GM13977 (cell line): ENCODE results near the gene CLCNKA.
"Not testable (repeated sequence)": the region's sequence is repeated elsewhere in the genome, so short reads cannot be mapped to it uniquely, and the experiment has no call there.

ENCODE experiments used
- DNase-seq: peaks from one replicate; pipeline ENCODE4 v3.0.0; 2012; ENCODE audit warnings: low spot score
- in situ Hi-C: fragments of 300-500 bp; cut with MboI; formaldehyde crosslinking; loops from one replicate; pipeline ENCODE4 v1.12.0; 2022; ENCODE audit warnings: low sequenced_read_pairs, low pct_unique_long_range_greater_than_20kb, mixed read lengths, inconsistent platforms; ENCODE audit not compliant: unreplicated experiment
- TF ChIP-seq, protein P1 (sequence below): IDR thresholded peaks from 2 replicates; pipeline ENCODE4 v1.5.1; 2012; ENCODE audit warnings: mild to moderate bottlenecking, control low read depth; ENCODE audit not compliant: insufficient read depth; ENCODE audit errors: extremely low read depth, missing control alignments

The CLCNKA gene

GRCh38 chr1:15997637-15998280, 24.1 kb upstream of the CLCNKA start:
- no peak for DNase-seq
- TF ChIP-seq, protein P1, sequence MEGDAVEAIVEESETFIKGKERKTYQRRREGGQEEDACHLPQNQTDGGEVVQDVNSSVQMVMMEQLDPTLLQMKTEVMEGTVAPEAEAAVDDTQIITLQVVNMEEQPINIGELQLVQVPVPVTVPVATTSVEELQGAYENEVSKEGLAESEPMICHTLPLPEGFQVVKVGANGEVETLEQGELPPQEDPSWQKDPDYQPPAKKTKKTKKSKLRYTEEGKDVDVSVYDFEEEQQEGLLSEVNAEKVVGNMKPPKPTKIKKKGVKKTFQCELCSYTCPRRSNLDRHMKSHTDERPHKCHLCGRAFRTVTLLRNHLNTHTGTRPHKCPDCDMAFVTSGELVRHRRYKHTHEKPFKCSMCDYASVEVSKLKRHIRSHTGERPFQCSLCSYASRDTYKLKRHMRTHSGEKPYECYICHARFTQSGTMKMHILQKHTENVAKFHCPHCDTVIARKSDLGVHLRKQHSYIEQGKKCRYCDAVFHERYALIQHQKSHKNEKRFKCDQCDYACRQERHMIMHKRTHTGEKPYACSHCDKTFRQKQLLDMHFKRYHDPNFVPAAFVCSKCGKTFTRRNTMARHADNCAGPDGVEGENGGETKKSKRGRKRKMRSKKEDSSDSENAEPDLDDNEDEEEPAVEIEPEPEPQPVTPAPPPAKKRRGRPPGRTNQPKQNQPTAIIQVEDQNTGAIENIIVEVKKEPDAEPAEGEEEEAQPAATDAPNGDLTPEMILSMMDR = no peak
- in situ Hi-C loops = loop anchor here (10.0 kb wide), 1 partner anchor 183 kb away; no protein-coding TSS in a partner anchor

DNA sequence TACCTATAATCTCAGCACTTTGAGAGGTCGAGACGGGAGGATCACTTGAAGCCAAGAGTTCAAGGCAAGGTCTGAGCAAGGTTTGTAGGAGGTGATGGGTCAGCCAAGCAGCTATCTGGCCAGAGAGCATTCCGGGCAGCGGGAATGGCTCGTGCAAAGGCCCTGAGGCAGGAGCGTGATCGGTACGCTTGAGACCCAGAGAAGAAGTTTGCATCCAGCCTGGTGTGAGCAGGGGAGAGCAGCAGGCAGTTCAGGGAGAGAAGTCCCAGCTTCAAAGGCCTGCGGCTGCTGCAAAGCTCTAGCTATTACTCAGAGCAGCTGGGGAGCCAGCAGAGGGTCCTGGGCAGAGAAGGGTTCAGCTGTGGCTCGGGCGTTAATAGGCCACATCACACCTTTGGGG, 22.9 kb upstream of the CLCNKA start:
- in situ Hi-C loops = loop anchor here (10.0 kb wide), 1 partner anchor 184 kb away; no protein-coding TSS in a partner anchor
- TF ChIP-seq, protein P1 = no peak
- DNase-seq = no peak

GRCh38 chr1:16001274-16001673, 20.6 kb upstream of the CLCNKA start:
- in situ Hi-C loops, DNase-seq: not testable (repeated sequence)

GRCh38 chr1:16005597-16005996, 16.2 kb upstream of the CLCNKA start:
- no peak for DNase-seq
- TF ChIP-seq, protein P1 = no peak
- in situ Hi-C loops = no loop called here

DNA sequence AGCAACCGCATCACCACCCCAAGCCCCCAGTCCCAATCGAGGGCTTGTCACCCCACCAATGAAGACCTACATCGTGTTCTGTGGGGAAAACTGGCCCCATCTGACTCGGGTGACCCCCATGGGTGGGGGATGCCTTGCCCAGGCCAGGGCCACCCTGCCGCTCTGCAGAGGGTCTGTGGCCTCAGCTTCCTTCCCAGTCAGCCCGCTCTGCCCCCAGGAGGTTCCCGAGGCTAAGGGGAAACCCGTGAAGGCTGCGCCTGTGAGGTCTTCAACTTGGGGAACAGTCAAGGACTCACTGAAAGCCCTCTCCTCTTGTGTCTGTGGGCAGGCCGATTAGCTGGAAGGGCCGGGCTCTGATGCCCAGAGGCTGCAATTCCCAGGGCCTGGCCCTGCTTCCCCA, 15.8 kb upstream of the CLCNKA start:
- in situ Hi-C loops = no loop called here
- DNase-seq = no peak
- TF ChIP-seq, protein P1 = no peak

DNA sequence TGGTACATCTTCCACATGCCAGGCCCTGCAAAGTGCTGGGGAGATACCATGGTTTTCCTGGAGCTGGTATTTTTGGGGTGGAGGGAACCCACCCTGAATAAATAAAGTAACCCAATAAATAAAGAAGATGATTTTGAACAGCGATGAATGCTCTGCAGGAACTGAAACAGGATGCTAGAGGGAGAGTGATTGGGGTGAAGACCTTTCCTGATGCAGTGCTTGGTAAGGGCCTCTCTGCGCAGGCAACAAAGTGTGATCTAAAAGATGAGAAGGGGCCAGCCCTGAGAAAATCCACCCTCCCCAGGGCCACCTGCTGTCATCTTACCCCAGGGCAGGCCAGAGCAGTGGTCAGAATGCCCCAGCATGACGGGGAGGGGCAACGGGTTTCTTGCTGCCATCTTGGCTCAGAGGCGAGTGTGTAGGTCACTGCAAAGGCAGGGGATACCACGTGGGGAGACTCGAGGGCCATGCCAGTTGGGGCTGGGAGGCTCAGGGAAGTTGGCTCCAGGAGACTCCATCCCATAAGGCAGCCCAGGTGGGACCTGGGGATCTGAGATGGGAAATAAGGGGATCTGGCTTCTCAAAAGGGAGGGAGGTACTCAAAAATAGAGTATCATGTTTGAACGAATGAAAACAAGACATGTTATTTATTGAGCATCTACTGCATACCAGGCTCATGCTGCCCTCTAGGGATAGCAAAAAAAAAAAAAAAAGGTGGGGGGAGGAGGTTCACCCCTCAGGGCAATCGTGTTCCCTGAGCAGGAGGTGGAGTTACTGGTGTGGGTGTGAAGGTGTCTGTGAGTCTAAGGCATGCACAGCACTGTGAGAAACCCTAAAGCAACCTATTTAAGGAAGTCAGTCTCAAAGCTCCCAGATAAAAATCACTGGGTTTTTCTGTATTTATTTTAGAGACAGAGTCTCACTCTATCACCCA, 15.0 kb upstream of the CLCNKA start:
- DNase-seq = peak; percentile 67
- TF ChIP-seq, protein P1 = peak; percentile 43
- in situ Hi-C loops = no loop called here

DNA sequence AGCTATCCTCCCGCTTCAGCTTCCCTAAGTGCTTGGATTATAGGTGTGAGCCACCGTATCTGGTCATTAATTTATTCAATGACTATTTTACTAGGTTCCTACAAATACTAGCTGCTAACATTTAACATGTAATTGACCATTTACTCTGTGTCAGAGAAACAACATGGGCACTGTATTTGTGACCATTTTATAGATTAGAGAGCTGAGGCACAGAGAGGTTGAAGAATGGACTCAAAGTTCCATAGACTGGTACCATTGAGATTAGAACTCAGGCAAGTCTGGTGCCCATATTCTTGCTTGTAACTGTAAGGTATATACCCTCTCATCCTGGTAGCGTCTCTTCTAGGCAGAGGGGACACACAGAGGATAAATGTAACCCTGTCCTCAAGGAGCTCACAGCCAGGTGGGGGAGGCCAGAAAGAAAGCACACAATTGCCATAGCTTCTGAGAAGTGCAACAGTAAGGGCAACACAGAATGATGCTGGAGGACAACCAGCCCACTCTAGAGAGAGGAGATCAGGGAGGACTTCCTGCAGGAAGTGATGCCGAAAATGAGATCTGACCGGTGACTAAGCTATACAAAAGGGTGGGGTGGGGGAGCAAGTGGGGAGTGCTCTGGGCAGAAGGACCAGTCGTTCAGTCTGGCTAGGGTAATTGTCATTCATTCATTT, 14.0 kb upstream of the CLCNKA start:
- in situ Hi-C loops = no loop called here
- TF ChIP-seq, protein P1 = no peak
- DNase-seq = no peak
